ENCODE data around the gene NR3C1.

DNA sequence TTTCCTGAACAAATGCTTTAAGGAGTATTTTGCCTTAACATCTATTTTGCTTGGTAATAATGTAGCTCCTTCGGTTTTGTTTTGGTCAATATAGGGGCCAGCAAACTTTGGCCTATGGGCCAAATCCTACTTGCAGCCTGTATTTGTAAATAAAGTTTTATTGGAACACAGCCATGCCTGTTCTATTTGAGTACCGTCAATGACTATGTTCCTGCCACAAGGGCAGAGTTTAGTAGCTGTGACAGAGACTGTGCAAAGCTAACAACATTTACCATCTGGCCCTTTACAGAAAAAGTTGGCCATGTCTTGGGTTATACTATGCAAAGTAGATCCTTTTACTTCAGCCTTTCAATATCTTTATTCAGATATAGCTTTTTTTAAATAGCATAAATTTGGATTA lies 113.4 kb downstream of the NR3C1 start:
- TF ChIP-seq, protein P1, sequence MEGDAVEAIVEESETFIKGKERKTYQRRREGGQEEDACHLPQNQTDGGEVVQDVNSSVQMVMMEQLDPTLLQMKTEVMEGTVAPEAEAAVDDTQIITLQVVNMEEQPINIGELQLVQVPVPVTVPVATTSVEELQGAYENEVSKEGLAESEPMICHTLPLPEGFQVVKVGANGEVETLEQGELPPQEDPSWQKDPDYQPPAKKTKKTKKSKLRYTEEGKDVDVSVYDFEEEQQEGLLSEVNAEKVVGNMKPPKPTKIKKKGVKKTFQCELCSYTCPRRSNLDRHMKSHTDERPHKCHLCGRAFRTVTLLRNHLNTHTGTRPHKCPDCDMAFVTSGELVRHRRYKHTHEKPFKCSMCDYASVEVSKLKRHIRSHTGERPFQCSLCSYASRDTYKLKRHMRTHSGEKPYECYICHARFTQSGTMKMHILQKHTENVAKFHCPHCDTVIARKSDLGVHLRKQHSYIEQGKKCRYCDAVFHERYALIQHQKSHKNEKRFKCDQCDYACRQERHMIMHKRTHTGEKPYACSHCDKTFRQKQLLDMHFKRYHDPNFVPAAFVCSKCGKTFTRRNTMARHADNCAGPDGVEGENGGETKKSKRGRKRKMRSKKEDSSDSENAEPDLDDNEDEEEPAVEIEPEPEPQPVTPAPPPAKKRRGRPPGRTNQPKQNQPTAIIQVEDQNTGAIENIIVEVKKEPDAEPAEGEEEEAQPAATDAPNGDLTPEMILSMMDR (IDR thresholded peaks at IDR 0.05; ENCODE audit: insufficient read depth, low read length, poor library complexity, severe bottlenecking), result no peak
- no peak for TF ChIP-seq EZH2phosphoT487 (conservative IDR thresholded peaks at IDR 0.05; ENCODE audit: low read length)
